ENCODE results near the gene MYL11.

DNA sequence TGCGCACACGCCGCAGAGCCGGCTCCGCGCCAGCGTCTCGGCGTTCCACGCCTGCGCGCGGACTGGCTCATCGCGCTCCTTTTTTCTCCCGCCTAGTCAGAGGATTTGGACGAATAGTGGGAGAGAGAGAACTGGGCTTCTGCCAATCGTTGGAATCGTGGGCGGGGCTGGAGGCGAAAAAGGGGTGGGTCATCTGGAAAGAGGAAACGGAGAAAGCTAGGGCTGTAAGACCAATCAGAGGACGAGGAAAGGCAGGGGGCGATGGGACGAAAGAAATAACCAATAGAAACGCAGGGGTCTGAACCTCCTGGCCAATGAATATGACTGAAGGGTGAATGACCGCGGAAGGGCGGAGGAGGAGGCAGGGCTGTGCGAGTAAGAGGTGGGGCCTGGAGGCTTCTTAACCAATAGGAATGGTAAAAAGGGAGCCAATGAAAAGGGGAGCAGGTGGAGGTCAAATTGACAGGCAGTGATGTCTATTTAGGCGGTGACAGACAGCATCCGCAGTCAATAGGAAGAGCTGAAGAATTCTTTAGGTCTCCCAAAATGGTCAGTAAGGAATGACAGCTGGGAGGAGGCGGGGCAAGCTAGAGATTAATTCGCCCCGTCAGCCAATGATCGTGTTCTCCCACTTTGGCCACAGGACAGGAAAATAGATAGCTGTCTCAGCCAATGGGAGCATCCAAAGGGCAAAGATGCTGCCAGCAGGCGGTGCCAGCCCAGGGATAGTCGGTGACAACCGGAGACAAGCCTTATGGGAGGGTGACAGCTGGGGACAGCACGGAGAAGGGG is 4.0 kb upstream of the MYL11 start, which contains the start of gene TBC1D10B:
- TF ChIP-seq POLR2A (IDR thresholded peaks at IDR 0.05): peak; percentile 61
- TF ChIP-seq CTCF (IDR thresholded peaks at IDR 0.05): peak in 4 of 5 experiments; percentile 19 to 57 (median 36)
- TF ChIP-seq EP300 (IDR thresholded peaks at IDR 0.05; ENCODE audit: low read depth): no peak
